Measurements from ENCODE around the gene C1QTNF8. TPM values are rescaled to one million over a fixed set of nuclear protein-coding genes. Genes with fewer than 3 reads are reported as not detected.
A peak's percentile ranks its signal among the peaks of the same experiment; 100 is the strongest.

C1QTNF8 gene
- total RNA-seq, 1 experiment from 2014 or later, result 0.27 TPM

- Histone ChIP-seq H3K27ac (ENCODE audit: low read depth, low read length) (peak overlapping the region; percentile 100), H3K9me3 (ENCODE audit: control insufficient read depth in 1 of 2, insufficient read depth in 1 of 2, low read depth in 1 of 2, low read length in 2 of 2) (peaks cover 0 to 6% of the 10 kb centered on the region in 2 experiments; a peak in 1 of 4 replicates), H3K4me1 (ENCODE audit: control insufficient read depth in 1 of 2, insufficient read depth in 2 of 2, low read length in 2 of 2) (peaks cover 69 to 91% of the 10 kb centered on the region in 2 experiments), H2AFZ (ENCODE audit: low read depth, low read length, poor library complexity, severe bottlenecking) (no peak overlapping the region), H3K9ac (ENCODE audit: low read length) (peak overlapping the region; percentile 93), H3K4me3 (replicated peaks in 1 of 2; ENCODE audit: low read depth in 1 of 2, low read length in 2 of 2) (peak overlapping the region; percentile 66 to 68), H3K27me3 (ENCODE audit: insufficient read depth, low read length) (no peaks in the 10 kb centered on the region), H3K9me2 (ENCODE audit: insufficient read depth) (no peaks in the 10 kb centered on the region), H3K79me2 (ENCODE audit: insufficient read depth, low read length) (peaks cover 32% of the 10 kb centered on the region), H4K20me1 (ENCODE audit: insufficient read depth) (no peaks in the 10 kb centered on the region), H3K36me3 (ENCODE audit: control insufficient read depth in 1 of 2, insufficient read depth in 2 of 2, low read length in 2 of 2) (peaks cover 0 to 15% of the 10 kb centered on the region in 2 experiments; a peak in 1 of 4 replicates), H3K4me2 (ENCODE audit: low read length) (peak overlapping the region; percentile 93)
- ChIA-PET POLR2A (interaction anchor here (1.5 kb wide), 1 partner anchor 10 kb away, joined by 3 read pairs; no protein-coding TSS in a partner anchor), CTCF (no interaction called here), RAD21 (ENCODE audit: low non-redundant PET in 1 of 2, low total read pairs in 2 of 2, uncharacterized antibody in 2 of 2, unreplicated experiment in 2 of 2) (interaction anchor here in 1 of 2 experiments (0.9 kb wide), 1 partner anchor 26 kb away, joined by 4 read pairs; no protein-coding TSS in a partner anchor)
- no peak for TF ChIP-seq TCF7L2 (IDR thresholded peaks at IDR 0.05; ENCODE audit: borderline replicate concordance, extremely low read depth, insufficient read depth, insufficient read length)
- no peak for TF ChIP-seq SP1 (IDR thresholded peaks at IDR 0.05; ENCODE audit: low read depth)
- TF ChIP-seq POLR2A (IDR thresholded peaks at IDR 0.05; ENCODE audit: borderline replicate concordance, extremely low read depth, insufficient read depth, insufficient read length), result peak; percentile 19
- TF ChIP-seq EGR1 (IDR thresholded peaks at IDR 0.05; ENCODE audit: low read depth), result no peak
- no peak for TF ChIP-seq ZBTB33 (IDR thresholded peaks at IDR 0.05; ENCODE audit: extremely low read depth, insufficient replicate concordance, low read length)
- no peak for TF ChIP-seq SRF (IDR thresholded peaks at IDR 0.05; ENCODE audit: low read depth)
- peak; percentile 87 for TF ChIP-seq ZFX (IDR thresholded peaks at IDR 0.05)
- no peak for TF ChIP-seq CTCF (IDR thresholded peaks at IDR 0.05 in 2 of 3, conservative IDR thresholded peaks at IDR 0.05 in 1 of 3; ENCODE audit: borderline replicate concordance in 1 of 3, insufficient read depth in 1 of 3, low read depth in 2 of 3, low read length in 2 of 3)
- no peak for TF ChIP-seq RAD21 (IDR thresholded peaks at IDR 0.05; ENCODE audit: low read depth)
- TF ChIP-seq FOSL1 (IDR thresholded peaks at IDR 0.05; ENCODE audit: low read depth), result no peak
- no peak for TF ChIP-seq EZH2phosphoT487 (IDR thresholded peaks at IDR 0.05; ENCODE audit: borderline replicate concordance)
- TF ChIP-seq POLR2AphosphoS5 (IDR thresholded peaks at IDR 0.05; ENCODE audit: low read depth, low read length), result peak; percentile 11; the same call in 1 of the 2 replicates
- TF ChIP-seq ELF1 (IDR thresholded peaks at IDR 0.05; ENCODE audit: borderline replicate concordance, low read depth), result no peak
- no peak for TF ChIP-seq EZH2 (IDR thresholded peaks at IDR 0.05)
- no peak for TF ChIP-seq SIN3A (IDR thresholded peaks at IDR 0.05; ENCODE audit: low read depth)
- no peak for TF ChIP-seq YY1 (IDR thresholded peaks at IDR 0.05; ENCODE audit: extremely low read depth, insufficient replicate concordance, low read depth, low read length)
- TF ChIP-seq CBX3 (IDR thresholded peaks at IDR 0.05; ENCODE audit: low read depth), result no peak
- no peak for TF ChIP-seq ZNF274 (IDR thresholded peaks at IDR 0.05; ENCODE audit: low read depth, low read length)
- TF ChIP-seq CEBPB (IDR thresholded peaks at IDR 0.05; ENCODE audit: low read depth), result no peak
- no peak for TF ChIP-seq ATF3 (IDR thresholded peaks at IDR 0.05)
- ATAC-seq (peak; percentile 60), DNase-seq (ENCODE audit: low read depth, low spot score) (no peak)
- intact Hi-C loops (cut with micrococcal nuclease), result no loop called here
- no TSS peak for BruUV-seq (replicated peaks)
These were observed 12.9 kb downstream of the C1QTNF8 start for GRCh38 chr16:1082952-1083675.
